GM23338 (cell line): ENCODE results near the gene MAVS. TPM values are rescaled to one million over a fixed set of nuclear protein-coding genes. Genes with fewer than 3 reads are reported as not detected.

Experiments used
- ATAC-seq: fragments of 200-7000 bp; cut with Tn5 transposase; 3 replicates; pipeline ENCODE4 v1.9.1; 2020
- DNase-seq: peaks from one replicate; pipeline ENCODE4 v3.0.0-alpha.2; 2015; ENCODE audit warnings: low spot score
- H2AFZ ChIP-seq: fragments of 200-600 bp; sonication (generic); 2 replicates; pipeline ENCODE4 v1.8.0; 2016; ENCODE audit warnings: antibody characterized with exemption, mild to moderate bottlenecking, moderate library complexity
- H3F3A ChIP-seq: fragments of 200-600 bp; sonication (generic); replicated peaks from 2 replicates; pipeline ENCODE4 v1.8.0; 2017; ENCODE audit warnings: antibody characterized with exemption, mixed run types, low read depth
- H3K27ac ChIP-seq: fragments of 200-600 bp; sonication (generic); 2 replicates; pipeline ENCODE4 v1.6.1; 2016; ENCODE audit warnings: low read depth
- H3K27me3 ChIP-seq: fragments of 200-600 bp; sonication (generic); 2 replicates; pipeline ENCODE4 v1.8.0; 2016; ENCODE audit warnings: mild to moderate bottlenecking, mixed run types, moderate library complexity; ENCODE audit not compliant: insufficient read depth
- H3K36me3 ChIP-seq: fragments of 200-600 bp; sonication (generic); 2 replicates; pipeline ENCODE4 v1.8.0; 2016; ENCODE audit warnings: mild to moderate bottlenecking; ENCODE audit not compliant: insufficient read depth
- H3K4me1 ChIP-seq: fragments of 200-600 bp; sonication (generic); 2 replicates; pipeline ENCODE4 v1.8.0; 2016; ENCODE audit warnings: mild to moderate bottlenecking, moderate library complexity; ENCODE audit not compliant: insufficient read depth
- H3K4me2 ChIP-seq: fragments of 200-600 bp; sonication (generic); 2 replicates; pipeline ENCODE4 v1.7.1; 2017; ENCODE audit warnings: mixed run types
- H3K4me3 ChIP-seq: fragments of 200-600 bp; sonication (generic); 2 replicates; pipeline ENCODE4 v1.6.1; 2016; ENCODE audit warnings: mixed run types
- H3K79me2 ChIP-seq: fragments of 200-600 bp; sonication (generic); replicated peaks from 2 replicates; pipeline ENCODE4 v1.8.0; 2017; ENCODE audit warnings: mild to moderate bottlenecking; ENCODE audit not compliant: insufficient read depth
- H3K9me2 ChIP-seq: fragments of 200-600 bp; sonication (generic); 2 replicates; pipeline ENCODE4 v1.8.0; 2017; ENCODE audit not compliant: insufficient read depth
- H4K20me1 ChIP-seq: fragments of 200-600 bp; sonication (generic); replicated peaks from 2 replicates; pipeline ENCODE4 v1.8.0; 2017; ENCODE audit warnings: mild to moderate bottlenecking; ENCODE audit not compliant: insufficient read depth
- H3K27ac Mint-ChIP-seq: 2 replicates; pipeline ENCODE4 v1.8.0; 2020; ENCODE audit warnings: inconsistent platforms, mild to moderate bottlenecking, moderate library complexity, mixed read lengths
- H3K27me3 Mint-ChIP-seq: 3 replicates; pipeline ENCODE4 v1.8.0; 2022; ENCODE audit warnings: low read depth, mild to moderate bottlenecking, moderate library complexity, mixed read lengths, inconsistent platforms; ENCODE audit not compliant: insufficient read depth, poor library complexity
- H3K36me3 Mint-ChIP-seq: 3 replicates; pipeline ENCODE4 v1.8.0; 2021; ENCODE audit warnings: low read depth, mild to moderate bottlenecking, inconsistent platforms, moderate library complexity, mixed read lengths
- H3K4me1 Mint-ChIP-seq: 3 replicates; pipeline ENCODE4 v1.8.0; 2020; ENCODE audit warnings: mild to moderate bottlenecking, inconsistent platforms, mixed read lengths
- H3K4me3 Mint-ChIP-seq: 3 replicates; pipeline ENCODE4 v1.8.0; 2021; ENCODE audit warnings: moderate library complexity, mild to moderate bottlenecking, inconsistent platforms, mixed read lengths
- H3K9me3 Mint-ChIP-seq: 3 replicates; pipeline ENCODE4 v1.8.0; 2020; ENCODE audit warnings: moderate library complexity, mild to moderate bottlenecking, inconsistent platforms, mixed read lengths
- CREB1 ChIP-seq: fragments of 250-450 bp; sonication (Bioruptor Pico); IDR thresholded peaks from 2 replicates; pipeline ENCODE4 v1.5.0; 2020; ENCODE audit warnings: low read depth, mild to moderate bottlenecking, moderate library complexity
- EZH2 ChIP-seq: fragments of 200-600 bp; sonication (generic); IDR thresholded peaks from one replicate; pipeline ENCODE4 v1.8.0; 2017; ENCODE audit warnings: antibody characterized with exemption, mild to moderate bottlenecking, low read depth; ENCODE audit not compliant: unreplicated experiment
- EZH2phosphoT487 ChIP-seq: fragments of 200-600 bp; sonication (generic); IDR thresholded peaks from one replicate; pipeline ENCODE4 v1.8.1; 2018; ENCODE audit warnings: antibody characterized with exemption; ENCODE audit not compliant: unreplicated experiment
- JUNB ChIP-seq: IDR thresholded peaks from one replicate; pipeline ENCODE4 v1.6.1; 2016; ENCODE audit warnings: antibody characterized with exemption; ENCODE audit not compliant: unreplicated experiment
- NANOG ChIP-seq: IDR thresholded peaks from 2 replicates; pipeline ENCODE4 v1.6.1; 2016; ENCODE audit warnings: antibody characterized with exemption, borderline replicate concordance
- POLR2AphosphoS5 ChIP-seq: IDR thresholded peaks from 2 replicates; pipeline ENCODE4 v1.6.1; 2016; ENCODE audit warnings: antibody characterized with exemption, low read depth
- REST ChIP-seq: IDR thresholded peaks from one replicate; pipeline ENCODE4 v1.6.1; 2018; ENCODE audit warnings: antibody characterized with exemption; ENCODE audit not compliant: unreplicated experiment
- STAT1 ChIP-seq: IDR thresholded peaks from one replicate; pipeline ENCODE4 v1.6.1; 2016; ENCODE audit warnings: antibody characterized with exemption; ENCODE audit not compliant: unreplicated experiment
- ZNF114 ChIP-seq: fragments of 250-450 bp; sonication (Bioruptor Pico); IDR thresholded peaks from 2 replicates; pipeline ENCODE4 v1.5.0; 2020; ENCODE audit warnings: mild to moderate bottlenecking, moderate library complexity
- ZNF331 ChIP-seq: fragments of 250-450 bp; sonication (Bioruptor Pico); IDR thresholded peaks from 2 replicates; pipeline ENCODE4 v1.5.0; 2020; ENCODE audit warnings: low read depth, mild to moderate bottlenecking, moderate library complexity
- ZNF462 ChIP-seq: fragments of 250-450 bp; sonication (Bioruptor Pico); IDR thresholded peaks from 2 replicates; pipeline ENCODE4 v1.5.0; 2020; ENCODE audit warnings: mild to moderate bottlenecking, moderate library complexity
- polyA plus RNA-seq: library from polyadenylated mRNA; unstranded; fragments of >200 nt; fragmentation: Nextera tagmentation; extraction: Ambion mirVana; gene quantifications from 2 replicates; pipeline ENCODE4 v1.2.1, GENCODE V29; 2016
- total RNA-seq: library from RNA; depleted of rRNA; stranded (reverse); fragments of >200 nt; shearing (Covaris generic); gene quantifications from 2 replicates; pipeline ENCODE4 v1.2.3, GENCODE V29; 2014
- TF ChIP-seq, protein P1 (sequence below): IDR thresholded peaks from 2 replicates; pipeline ENCODE4 v1.6.1; 2016; ENCODE audit warnings: antibody characterized with exemption
- TF ChIP-seq, protein P2 (sequence below), 2 experiments: fragments of 200-600 bp in 1 of 2; sonication (generic) in 1 of 2; conservative IDR thresholded peaks; 2 replicates each; pipeline versions ENCODE4 v1.5.1 to v1.6.1; 2016 to 2017; ENCODE audit warnings: antibody characterized with exemption in 2 of 2, low read depth in 2 of 2, mild to moderate bottlenecking in 2 of 2, moderate library complexity in 1 of 2

MAVS gene
- total and polyA plus RNA-seq, 2 experiments from 2014 or later: 5.2 to 21.8 TPM

DNA sequence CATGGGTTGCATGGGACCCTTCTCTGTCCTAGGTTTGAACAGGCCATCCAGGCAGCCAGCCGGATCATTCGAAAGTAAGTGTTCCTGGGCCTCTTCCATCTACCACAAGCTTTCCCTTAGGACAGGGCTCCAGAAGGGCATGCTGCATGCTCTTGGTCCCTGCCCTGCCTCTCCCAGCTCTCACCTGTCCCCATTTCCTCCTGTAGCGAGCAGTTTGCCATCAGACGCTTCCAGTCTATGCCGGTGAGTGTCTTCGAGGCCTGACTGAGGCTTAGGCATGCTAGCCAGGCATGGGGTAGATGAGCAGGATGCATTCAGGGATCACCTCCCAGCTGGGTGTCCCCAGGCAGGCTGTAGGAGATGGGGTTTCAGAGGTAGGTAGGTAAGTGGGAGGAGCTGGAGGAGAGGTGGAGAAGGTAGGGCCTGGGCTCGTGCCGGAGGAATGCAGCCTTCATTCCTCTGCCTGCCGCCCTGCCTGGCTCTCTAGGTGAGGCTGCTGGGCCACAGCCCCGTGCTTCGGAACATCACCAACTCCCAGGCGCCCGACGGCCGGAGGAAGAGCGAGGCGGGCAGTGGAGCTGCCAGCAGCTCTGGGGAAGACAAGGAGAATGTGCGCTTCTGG lies 46.3 kb upstream of the MAVS start:
- peak overlapping the region; percentile 44; the same call in 1 of the 2 replicates for H3K4me3 ChIP-seq
- H2AFZ ChIP-seq: no peak overlapping the region
- no peaks in the 10 kb centered on the region for H3K9me3 Mint-ChIP-seq
- no peaks in the 10 kb centered on the region for H3K36me3 ChIP-seq
- H3K79me2 ChIP-seq: no peaks in the 10 kb centered on the region
- ATAC-seq (peak; percentile 58), DNase-seq (peak; percentile 77)
- H3K4me1 ChIP-seq: peaks cover 43% of the 10 kb centered on the region
- H3K9me2 ChIP-seq: no peaks in the 10 kb centered on the region
- peak overlapping the region; percentile 78; the same call in 1 of the 2 replicates for H3K27ac ChIP-seq
- H3K4me1 Mint-ChIP-seq: peaks cover 47% of the 10 kb centered on the region
- peaks cover 30% of the 10 kb centered on the region for H3K27me3 Mint-ChIP-seq
- H4K20me1 ChIP-seq: no peaks in the 10 kb centered on the region; the same call in 1 of the 2 replicates
- TF ChIP-seq STAT1: no peak
- TF ChIP-seq, protein P1, sequence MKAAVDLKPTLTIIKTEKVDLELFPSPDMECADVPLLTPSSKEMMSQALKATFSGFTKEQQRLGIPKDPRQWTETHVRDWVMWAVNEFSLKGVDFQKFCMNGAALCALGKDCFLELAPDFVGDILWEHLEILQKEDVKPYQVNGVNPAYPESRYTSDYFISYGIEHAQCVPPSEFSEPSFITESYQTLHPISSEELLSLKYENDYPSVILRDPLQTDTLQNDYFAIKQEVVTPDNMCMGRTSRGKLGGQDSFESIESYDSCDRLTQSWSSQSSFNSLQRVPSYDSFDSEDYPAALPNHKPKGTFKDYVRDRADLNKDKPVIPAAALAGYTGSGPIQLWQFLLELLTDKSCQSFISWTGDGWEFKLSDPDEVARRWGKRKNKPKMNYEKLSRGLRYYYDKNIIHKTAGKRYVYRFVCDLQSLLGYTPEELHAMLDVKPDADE: no peak
- TF ChIP-seq, protein P2, sequence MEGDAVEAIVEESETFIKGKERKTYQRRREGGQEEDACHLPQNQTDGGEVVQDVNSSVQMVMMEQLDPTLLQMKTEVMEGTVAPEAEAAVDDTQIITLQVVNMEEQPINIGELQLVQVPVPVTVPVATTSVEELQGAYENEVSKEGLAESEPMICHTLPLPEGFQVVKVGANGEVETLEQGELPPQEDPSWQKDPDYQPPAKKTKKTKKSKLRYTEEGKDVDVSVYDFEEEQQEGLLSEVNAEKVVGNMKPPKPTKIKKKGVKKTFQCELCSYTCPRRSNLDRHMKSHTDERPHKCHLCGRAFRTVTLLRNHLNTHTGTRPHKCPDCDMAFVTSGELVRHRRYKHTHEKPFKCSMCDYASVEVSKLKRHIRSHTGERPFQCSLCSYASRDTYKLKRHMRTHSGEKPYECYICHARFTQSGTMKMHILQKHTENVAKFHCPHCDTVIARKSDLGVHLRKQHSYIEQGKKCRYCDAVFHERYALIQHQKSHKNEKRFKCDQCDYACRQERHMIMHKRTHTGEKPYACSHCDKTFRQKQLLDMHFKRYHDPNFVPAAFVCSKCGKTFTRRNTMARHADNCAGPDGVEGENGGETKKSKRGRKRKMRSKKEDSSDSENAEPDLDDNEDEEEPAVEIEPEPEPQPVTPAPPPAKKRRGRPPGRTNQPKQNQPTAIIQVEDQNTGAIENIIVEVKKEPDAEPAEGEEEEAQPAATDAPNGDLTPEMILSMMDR (conservative IDR thresholded peaks at IDR 0.05; ENCODE audit: low read depth in 2 of 2): no peak
- TF ChIP-seq EZH2phosphoT487: no peak
- no peak for TF ChIP-seq JUNB
- TF ChIP-seq ZNF114: no peak
- TF ChIP-seq REST: no peak
- TF ChIP-seq NANOG: no peak
- TF ChIP-seq CREB1 (CRISPR knock-in tag): no peak
- no peak for TF ChIP-seq POLR2AphosphoS5
- no peak for TF ChIP-seq ZNF331
- TF ChIP-seq ZNF462 (CRISPR knock-in tag): no peak
- no peak for TF ChIP-seq EZH2
- H3K27ac Mint-ChIP-seq: peak overlapping the region; percentile 86; the same call in 1 of the 2 replicates
- peaks cover 49% of the 10 kb centered on the region for H3K36me3 Mint-ChIP-seq
- peak overlapping the region; percentile 70 for H3K4me2 ChIP-seq
- H3F3A ChIP-seq: peaks cover 11% of the 10 kb centered on the region; the same call in 1 of the 2 replicates
- H3K4me3 Mint-ChIP-seq: peak overlapping the region; percentile 56
- H3K27me3 ChIP-seq: no peaks in the 10 kb centered on the region
